HCT116 (cell line): Measurements from ENCODE around the gene FRRS1L. TPM values are rescaled to one million over a fixed set of nuclear protein-coding genes. Genes with fewer than 3 reads are reported as not detected.

Source experiments
- ATAC-seq: fragments of 200-7000 bp; cut with Tn5 transposase; 2 replicates; pipeline ENCODE4 v1.9.1; 2020; ENCODE audit warnings: mild to moderate bottlenecking, moderate library complexity
- BruUV-seq: library from RNA; stranded (reverse); fragments of 400-500 nt; replicated peaks from 2 replicates; lab custom pipeline; 2021; lab: Mats Ljungman, UMichigan
- CTCF ChIA-PET: fragments of 300-600 bp; sonication (Branson Sonifier 250); formaldehyde crosslinking; loops from one replicate; lab custom pipeline; 2021; ENCODE audit warnings: antibody characterized with exemption; lab: Charles Lee
- POLR2A ChIA-PET: fragments of 300-600, 350-600 bp; sonication (Branson Sonifier 250); formaldehyde crosslinking; loops from one replicate; lab custom pipeline; 2021; ENCODE audit warnings: antibody characterized with exemption; lab: Charles Lee
- RAD21 ChIA-PET, 2 experiments: fragments of 300-600 bp; sonication (Branson Sonifier 250); formaldehyde crosslinking; loops; one replicate each; lab custom pipeline; 2023; ENCODE audit warnings: low total read pairs in 2 of 2; ENCODE audit not compliant: uncharacterized antibody in 2 of 2, unreplicated experiment in 2 of 2, low non-redundant PET in 1 of 2; lab: Charles Lee
- DNase-seq: peaks from one replicate; pipeline ENCODE4 v3.0.0-alpha.2; 2010; ENCODE audit warnings: low read depth, low spot score
- H2AFZ ChIP-seq: fragments of 200-600 bp; shearing (Covaris generic), sonication (generic); 2 replicates; pipeline ENCODE4 v1.6.1; 2017; ENCODE audit warnings: low read depth, mixed run types, mixed read lengths, antibody characterized with exemption, low read length; ENCODE audit not compliant: poor library complexity, severe bottlenecking
- H3K27ac ChIP-seq: 2 replicates; pipeline ENCODE4 v1.5.1; 2012; ENCODE audit warnings: low read depth, low read length
- H3K27me3 ChIP-seq: fragments of 200-600 bp; sonication (generic); 2 replicates; pipeline ENCODE4 v1.6.1; 2016; ENCODE audit warnings: mixed run types, low read length, mixed read lengths; ENCODE audit not compliant: insufficient read depth
- H3K36me3 ChIP-seq, 2 experiments: fragments of 200-500 bp in 1 of 2; fragments of 200-600 bp in 1 of 2; sonication (Bioruptor generic) in 1 of 2; sonication (generic) in 1 of 2; 2 replicates each; pipeline versions ENCODE4 v1.5.1 to v1.6.1; 2014 to 2016; ENCODE audit warnings: low read length in 2 of 2, inconsistent platforms in 1 of 2, mixed read lengths in 1 of 2, mixed run types in 1 of 2; ENCODE audit not compliant: insufficient read depth in 2 of 2, control insufficient read depth in 1 of 2
- H3K4me1 ChIP-seq, 2 experiments: fragments of 200-600 bp in 1 of 2; sonication (generic) in 1 of 2; 2 replicates each; pipeline versions ENCODE4 v1.5.1 to v1.6.1; 2012 to 2017; ENCODE audit warnings: low read length in 2 of 2, inconsistent platforms in 1 of 2, mild to moderate bottlenecking in 1 of 2, mixed read lengths in 1 of 2, mixed run types in 1 of 2, moderate library complexity in 1 of 2; ENCODE audit not compliant: insufficient read depth in 2 of 2, control insufficient read depth in 1 of 2
- H3K4me2 ChIP-seq: fragments of 200-600 bp; sonication (generic); 2 replicates; pipeline ENCODE4 v1.6.1; 2017; ENCODE audit warnings: mixed run types, low read length, mixed read lengths
- H3K4me3 ChIP-seq, 2 experiments: fragments of 200-600 bp in 1 of 2; sonication (generic) in 1 of 2; replicated peaks in 1 of 2; 2 replicates each; pipeline ENCODE4 v1.5.1; 2011 to 2016; ENCODE audit warnings: low read length in 2 of 2, control low read depth in 1 of 2, low read depth in 1 of 2, mild to moderate bottlenecking in 1 of 2, mixed read lengths in 1 of 2, mixed run types in 1 of 2
- H3K79me2 ChIP-seq: fragments of 200-600 bp; sonication (generic); 2 replicates; pipeline ENCODE4 v1.6.1; 2017; ENCODE audit warnings: mild to moderate bottlenecking, mixed run types, low read length, moderate library complexity, mixed read lengths; ENCODE audit not compliant: insufficient read depth
- H3K9ac ChIP-seq: fragments of 200-600 bp; sonication (generic); 2 replicates; pipeline ENCODE4 v1.6.1; 2016; ENCODE audit warnings: low read length, mixed read lengths
- H3K9me2 ChIP-seq: fragments of 200-600 bp; sonication (generic), shearing (Covaris generic); 2 replicates; pipeline ENCODE4 v1.6.1; 2017; ENCODE audit warnings: mixed run types, mild to moderate bottlenecking, moderate library complexity; ENCODE audit not compliant: insufficient read depth
- H3K9me3 ChIP-seq, 2 experiments: fragments of 200-500 bp in 1 of 2; fragments of 200-600 bp in 1 of 2; sonication (Bioruptor generic) in 1 of 2; sonication (generic) in 1 of 2; 2 replicates each; pipeline ENCODE4 v1.6.1; 2014 to 2017; ENCODE audit warnings: low read length in 2 of 2, mixed read lengths in 2 of 2, inconsistent platforms in 1 of 2, low read depth in 1 of 2, mild to moderate bottlenecking in 1 of 2, mixed run types in 1 of 2, moderate library complexity in 1 of 2; ENCODE audit not compliant: control insufficient read depth in 1 of 2, insufficient read depth in 1 of 2
- H4K20me1 ChIP-seq: fragments of 200-600 bp; sonication (generic), shearing (Covaris generic); 2 replicates; pipeline ENCODE4 v1.6.1; 2017; ENCODE audit warnings: mixed run types, mild to moderate bottlenecking, moderate library complexity; ENCODE audit not compliant: insufficient read depth
- EGR1 ChIP-seq: IDR thresholded peaks from 2 replicates; pipeline ENCODE4 v1.6.1; 2012; ENCODE audit warnings: low read depth
- ELF1 ChIP-seq: IDR thresholded peaks from 2 replicates; pipeline ENCODE4 v1.6.1; 2012; ENCODE audit warnings: low read depth, borderline replicate concordance
- EZH2 ChIP-seq: fragments of 200-600 bp; sonication (generic); IDR thresholded peaks from 2 replicates; pipeline ENCODE4 v1.6.1; 2017; ENCODE audit warnings: antibody characterized with exemption, mixed run types
- EZH2phosphoT487 ChIP-seq: fragments of 200-600 bp; IDR thresholded peaks from 2 replicates; pipeline ENCODE4 v1.6.1; 2018; ENCODE audit warnings: antibody characterized with exemption, borderline replicate concordance
- FOSL1 ChIP-seq: IDR thresholded peaks from 2 replicates; pipeline ENCODE4 v1.6.1; 2012; ENCODE audit warnings: low read depth
- JUND ChIP-seq: IDR thresholded peaks from 2 replicates; pipeline ENCODE4 v1.6.1; 2012
- POLR2A ChIP-seq: IDR thresholded peaks from 2 replicates; pipeline ENCODE4 v1.7.0; 2011; ENCODE audit warnings: borderline replicate concordance; ENCODE audit not compliant: insufficient read depth, insufficient read length; ENCODE audit errors: extremely low read depth
- POLR2AphosphoS5 ChIP-seq: IDR thresholded peaks from 2 replicates; pipeline ENCODE4 v1.6.1; 2011; ENCODE audit warnings: mild to moderate bottlenecking, low read depth, low read length, moderate library complexity
- RAD21 ChIP-seq: IDR thresholded peaks from 2 replicates; pipeline ENCODE4 v1.6.1; 2012; ENCODE audit warnings: low read depth, mild to moderate bottlenecking
- REST ChIP-seq: IDR thresholded peaks from 2 replicates; pipeline ENCODE4 v1.6.1; 2012; ENCODE audit warnings: low read depth
- SIN3A ChIP-seq: IDR thresholded peaks from 2 replicates; pipeline ENCODE4 v1.6.1; 2012; ENCODE audit warnings: low read depth
- SP1 ChIP-seq: IDR thresholded peaks from 2 replicates; pipeline ENCODE4 v1.6.1; 2012; ENCODE audit warnings: low read depth
- SRF ChIP-seq: IDR thresholded peaks from 2 replicates; pipeline ENCODE4 v1.6.1; 2012; ENCODE audit warnings: low read depth
- TCF7L2 ChIP-seq: IDR thresholded peaks from 2 replicates; pipeline ENCODE4 v1.7.0; 2011; ENCODE audit warnings: borderline replicate concordance, inconsistent platforms; ENCODE audit not compliant: insufficient read depth, insufficient read length; ENCODE audit errors: extremely low read depth
- ZBTB33 ChIP-seq: IDR thresholded peaks from 2 replicates; pipeline ENCODE4 v1.6.1; 2011; ENCODE audit warnings: mild to moderate bottlenecking, low read length, moderate library complexity; ENCODE audit not compliant: insufficient replicate concordance; ENCODE audit errors: extremely low read depth
- ZNF274 ChIP-seq: fragments of 200-500 bp; sonication (Bioruptor generic); IDR thresholded peaks from 2 replicates; pipeline ENCODE4 v1.6.1; 2014; ENCODE audit warnings: mild to moderate bottlenecking, low read depth, low read length, inconsistent platforms
- intact Hi-C: fragments of 100-400 bp; cut with micrococcal nuclease; formaldehyde crosslinking; loops from 2 replicates; pipeline ENCODE4 v1.10.0; 2022
- total RNA-seq: library from RNA; stranded (reverse); gene quantifications from one replicate; pipeline ENCODE4 v1.2.1, GENCODE V29; 2021; ENCODE audit not compliant: unreplicated experiment

The FRRS1L gene
- total RNA-seq, 1 experiment from 2014 or later = not detected

- intact Hi-C loops = no loop called here
- Histone ChIP-seq H3K4me2 (no peak overlapping the region), H3K9me2 (no peaks in the 10 kb centered on the region), H3K79me2 (no peaks in the 10 kb centered on the region), H3K27me3 (no peaks in the 10 kb centered on the region), H3K9me3 (no peaks in the 10 kb centered on the region)
- DNase-seq = no peak
- no peak for TF ChIP-seq TCF7L2
- no peak for TF ChIP-seq EZH2
- TF ChIP-seq SRF = no peak
- TF ChIP-seq ZNF274 = no peak
- TF ChIP-seq SIN3A = no peak
- no peak for TF ChIP-seq ELF1
- no peak for TF ChIP-seq ZBTB33
- TF ChIP-seq EGR1 = no peak
- TF ChIP-seq JUND = no peak
- TF ChIP-seq POLR2A = no peak
- no peak for TF ChIP-seq EZH2phosphoT487
- no peak for TF ChIP-seq POLR2AphosphoS5
- no peak for TF ChIP-seq REST
- TF ChIP-seq FOSL1 = no peak
- no peak for TF ChIP-seq RAD21
- TF ChIP-seq SP1 = no peak
- TF ChIP-seq, all 23 proteins: peak for 0
- Histone ChIP-seq H3K4me3 (no peak overlapping the region), H3K4me1 (no peaks in the 10 kb centered on the region), H4K20me1 (no peaks in the 10 kb centered on the region), H2AFZ (no peak overlapping the region), H3K36me3 (no peaks in the 10 kb centered on the region), H3K27ac (no peak overlapping the region), H3K9ac (no peak overlapping the region)
- ChIA-PET POLR2A (no interaction called here), RAD21 (no interaction called here), CTCF (no interaction called here)
- BruUV-seq = no TSS peak
- ATAC-seq = no peak
Observed at GRCh38 chr9:109176963-109177362, 9.9 kb upstream of the FRRS1L start.
